A673 (cell line): Measurements from ENCODE around the gene SLC35E3. TPM values are rescaled to one million over a fixed set of nuclear protein-coding genes. Genes with fewer than 3 reads are reported as not detected.

Source experiments
- BruUV-seq: library from RNA; stranded (reverse); fragments of 400-500 nt; replicated peaks from 2 replicates; lab custom pipeline; 2021; lab: Mats Ljungman, UMichigan
- CTCF ChIA-PET: fragments of 300-600 bp; sonication (Branson Sonifier 250); formaldehyde crosslinking; loops from one replicate; lab custom pipeline; 2022; ENCODE audit warnings: antibody characterized with exemption; lab: Charles Lee
- POLR2A ChIA-PET: fragments of 300-600 bp; sonication (Branson Sonifier 250); formaldehyde crosslinking; loops from one replicate; lab custom pipeline; 2022; ENCODE audit warnings: antibody characterized with exemption; ENCODE audit not compliant: low non-redundant PET; lab: Charles Lee
- DNase-seq: peaks from one replicate; pipeline ENCODE4 v3.0.0-alpha.2; 2015; ENCODE audit warnings: low spot score
- H3K27ac ChIP-seq: fragments of 200-600 bp; sonication (generic); 2 replicates; pipeline ENCODE4 v1.5.1; 2016; ENCODE audit warnings: mixed run types, low read depth, mild to moderate bottlenecking, mixed read lengths, antibody characterized with exemption, low read length; ENCODE audit not compliant: poor library complexity, severe bottlenecking
- H3K27me3 ChIP-seq: fragments of 200-600 bp; sonication (generic); replicated peaks from 2 replicates; pipeline ENCODE4 v1.6.1; 2017; ENCODE audit warnings: mixed run types, low read depth, mild to moderate bottlenecking, mixed read lengths, antibody characterized with exemption, low read length; ENCODE audit not compliant: insufficient read depth, poor library complexity
- H3K36me3 ChIP-seq: fragments of 200-600 bp; sonication (generic); 2 replicates; pipeline ENCODE4 v1.6.1; 2016; ENCODE audit warnings: mixed run types, mild to moderate bottlenecking, mixed read lengths, antibody characterized with exemption, low read length; ENCODE audit not compliant: insufficient read depth, poor library complexity, severe bottlenecking
- H3K4me1 ChIP-seq: fragments of 200-600 bp; sonication (generic); 2 replicates; pipeline ENCODE4 v1.6.1; 2017; ENCODE audit warnings: mixed run types, mild to moderate bottlenecking, mixed read lengths, antibody characterized with exemption, low read length; ENCODE audit not compliant: insufficient read depth, poor library complexity, severe bottlenecking
- H3K4me3 ChIP-seq: fragments of 200-600 bp; sonication (generic); 2 replicates; pipeline ENCODE4 v1.5.1; 2016; ENCODE audit warnings: low read depth, mixed run types, mild to moderate bottlenecking, mixed read lengths, low read length; ENCODE audit not compliant: poor library complexity, severe bottlenecking
- H3K9me3 ChIP-seq: fragments of 200-600 bp; sonication (generic); 2 replicates; pipeline ENCODE4 v1.6.1; 2016; ENCODE audit warnings: mixed run types, low read depth, mild to moderate bottlenecking, mixed read lengths, antibody characterized with exemption, low read length; ENCODE audit not compliant: poor library complexity, severe bottlenecking
- CTCF ChIP-seq: fragments of 300-800, 200-600 bp; sonication (generic); conservative IDR thresholded peaks from 2 replicates; pipeline ENCODE4 v1.5.1; 2017; ENCODE audit warnings: low read depth, mild to moderate bottlenecking, antibody characterized with exemption, low read length, moderate library complexity, mixed read lengths
- EZH2 ChIP-seq: fragments of 200-600 bp; sonication (generic); IDR thresholded peaks from 2 replicates; pipeline ENCODE4 v1.6.1; 2017; ENCODE audit warnings: borderline replicate concordance, low read depth, mild to moderate bottlenecking, mixed read lengths, antibody characterized with exemption, low read length; ENCODE audit not compliant: poor library complexity, severe bottlenecking
- intact Hi-C: fragments of 100-400 bp; cut with micrococcal nuclease; formaldehyde crosslinking; loops from one replicate; pipeline ENCODE4 v1.10.0; 2022; ENCODE audit not compliant: unreplicated experiment
- total RNA-seq: library from RNA; stranded (reverse); gene quantifications from 2 replicates; pipeline ENCODE4 v1.2.3, GENCODE V29; 2021

Gene SLC35E3
- total RNA-seq, 1 experiment from 2014 or later, result 10.1 TPM

- H3K36me3 ChIP-seq, result peaks cover 4% of the 10 kb centered on the region
- DNase-seq, result no peak
- H3K27me3 ChIP-seq, result no peaks in the 10 kb centered on the region
- no peaks in the 10 kb centered on the region for H3K9me3 ChIP-seq
- H3K27ac ChIP-seq, result no peak overlapping the region
- no TSS peak for BruUV-seq
- peaks cover 14% of the 10 kb centered on the region for H3K4me1 ChIP-seq
- CTCF ChIA-PET, result no interaction called here
- H3K4me3 ChIP-seq, result no peak overlapping the region
- TF ChIP-seq CTCF (no peak), EZH2 (no peak)
- POLR2A ChIA-PET, result no interaction called here
- intact Hi-C loops, result no loop called here
These were observed 3.9 kb downstream of the SLC35E3 start for GRCh38 chr12:68749861-68750260.

GRCh38 chr12:68750506-68750905 is 4.5 kb downstream of the SLC35E3 start:
- POLR2A ChIA-PET, result no interaction called here
- no peak overlapping the region for H3K27ac ChIP-seq
- CTCF ChIA-PET, result no interaction called here

GRCh38 chr12:68755536-68756243 is 9.7 kb downstream of the SLC35E3 start:
- Histone ChIP-seq H3K27me3 (no peaks in the 10 kb centered on the region), H3K4me1 (no peaks in the 10 kb centered on the region), H3K4me3 (no peak overlapping the region), H3K9me3 (no peaks in the 10 kb centered on the region), H3K36me3 (peaks cover 9% of the 10 kb centered on the region), H3K27ac (no peak overlapping the region)
- no peak for TF ChIP-seq EZH2
- no peak for TF ChIP-seq CTCF
- CTCF ChIA-PET, result no interaction called here
- POLR2A ChIA-PET, result no interaction called here
- DNase-seq, result no peak
- intact Hi-C loops, result no loop called here
- no TSS peak for BruUV-seq

More at GRCh38 chr12:68750506-68750905, 4.5 kb downstream of the SLC35E3 start:
- no peak for DNase-seq
- BruUV-seq, result no TSS peak
- intact Hi-C loops, result no loop called here
- Histone ChIP-seq H3K9me3 (no peaks in the 10 kb centered on the region), H3K36me3 (peaks cover 4% of the 10 kb centered on the region), H3K4me3 (no peak overlapping the region), H3K4me1 (peaks cover 12% of the 10 kb centered on the region), H3K27me3 (no peaks in the 10 kb centered on the region)
- TF ChIP-seq EZH2, result no peak
- no peak for TF ChIP-seq CTCF
